ENCODE data around the gene OGFOD1. TPM values are rescaled to one million over a fixed set of nuclear protein-coding genes. Genes with fewer than 3 reads are reported as not detected.

The OGFOD1 gene
- 154 and 217 TPM in 2 replicates for total RNA-seq (2014; rRNA removed; shearing (Covaris generic))

- DNase-seq (ENCODE audit: low spot score), result peak; percentile 99
Measured at GRCh38 chr16:56450986-56451752, at the start of gene OGFOD1, which contains the start of gene NUDT21. Gene OGFOD1, plus strand, starts transcription at chr16:56451554. Its CDS starts 59 bp downstream, at chr16:56451613. Gene NUDT21, minus strand, starts transcription at chr16:56451332. Its CDS starts 130 bp downstream, at chr16:56451202.

GRCh38 chr16:56405977-56406672 lies 45.2 kb upstream of the OGFOD1 start:
- DNase-seq (ENCODE audit: low spot score), result no peak

- DNase-seq (ENCODE audit: low spot score), result no peak
Measured at GRCh38 chr16:56408379-56409098, 42.8 kb upstream of the OGFOD1 start.

GRCh38 chr16:56409195-56409594 lies 42.2 kb upstream of the OGFOD1 start:
- no peak for DNase-seq (ENCODE audit: low spot score)

GRCh38 chr16:56411123-56411522 lies 40.2 kb upstream of the OGFOD1 start:
- no peak for DNase-seq (ENCODE audit: low spot score)

GRCh38 chr16:56411624-56412023 lies 39.7 kb upstream of the OGFOD1 start:
- DNase-seq (ENCODE audit: low spot score), result no peak

GRCh38 chr16:56413381-56413780 lies 38.0 kb upstream of the OGFOD1 start:
- DNase-seq (ENCODE audit: low spot score), result no peak

GRCh38 chr16:56414366-56414765 lies 37.0 kb upstream of the OGFOD1 start:
- DNase-seq (ENCODE audit: low spot score), result no peak

GRCh38 chr16:56415875-56416274 lies 35.5 kb upstream of the OGFOD1 start:
- no peak for DNase-seq (ENCODE audit: low spot score)

GRCh38 chr16:56417138-56417537 lies 34.2 kb upstream of the OGFOD1 start:
- DNase-seq (ENCODE audit: low spot score), result no peak

GRCh38 chr16:56419740-56420548 lies 31.4 kb upstream of the OGFOD1 start:
- no peak for DNase-seq (ENCODE audit: low spot score)

- no peak for DNase-seq (ENCODE audit: low spot score)
Measured at GRCh38 chr16:56420613-56421012, 30.7 kb upstream of the OGFOD1 start.

- DNase-seq (ENCODE audit: low spot score), result no peak
Measured at GRCh38 chr16:56421313-56421712, 30.0 kb upstream of the OGFOD1 start.

GRCh38 chr16:56421976-56422669 lies 29.2 kb upstream of the OGFOD1 start:
- no peak for DNase-seq (ENCODE audit: low spot score)

GRCh38 chr16:56422896-56423441 lies 28.4 kb upstream of the OGFOD1 start:
- DNase-seq (ENCODE audit: low spot score), result no peak

- DNase-seq (ENCODE audit: low spot score), result no peak
Measured at GRCh38 chr16:56423584-56424403, 27.6 kb upstream of the OGFOD1 start.

GRCh38 chr16:56424404-56424764 lies 27.0 kb upstream of the OGFOD1 start:
- DNase-seq (ENCODE audit: low spot score), result peak; percentile 16

GRCh38 chr16:56424791-56425438 lies 26.4 kb upstream of the OGFOD1 start:
- DNase-seq (ENCODE audit: low spot score), result no peak

GRCh38 chr16:56425439-56425832 lies 25.9 kb upstream of the OGFOD1 start, which contains the start of gene AMFR:
Gene AMFR, minus strand, starts transcription at chr16:56425545. Its CDS starts 218 bp downstream, at chr16:56425327.
- DNase-seq (ENCODE audit: low spot score), result peak; percentile 60
